ENCODE data around the gene MROH7.

DNA sequence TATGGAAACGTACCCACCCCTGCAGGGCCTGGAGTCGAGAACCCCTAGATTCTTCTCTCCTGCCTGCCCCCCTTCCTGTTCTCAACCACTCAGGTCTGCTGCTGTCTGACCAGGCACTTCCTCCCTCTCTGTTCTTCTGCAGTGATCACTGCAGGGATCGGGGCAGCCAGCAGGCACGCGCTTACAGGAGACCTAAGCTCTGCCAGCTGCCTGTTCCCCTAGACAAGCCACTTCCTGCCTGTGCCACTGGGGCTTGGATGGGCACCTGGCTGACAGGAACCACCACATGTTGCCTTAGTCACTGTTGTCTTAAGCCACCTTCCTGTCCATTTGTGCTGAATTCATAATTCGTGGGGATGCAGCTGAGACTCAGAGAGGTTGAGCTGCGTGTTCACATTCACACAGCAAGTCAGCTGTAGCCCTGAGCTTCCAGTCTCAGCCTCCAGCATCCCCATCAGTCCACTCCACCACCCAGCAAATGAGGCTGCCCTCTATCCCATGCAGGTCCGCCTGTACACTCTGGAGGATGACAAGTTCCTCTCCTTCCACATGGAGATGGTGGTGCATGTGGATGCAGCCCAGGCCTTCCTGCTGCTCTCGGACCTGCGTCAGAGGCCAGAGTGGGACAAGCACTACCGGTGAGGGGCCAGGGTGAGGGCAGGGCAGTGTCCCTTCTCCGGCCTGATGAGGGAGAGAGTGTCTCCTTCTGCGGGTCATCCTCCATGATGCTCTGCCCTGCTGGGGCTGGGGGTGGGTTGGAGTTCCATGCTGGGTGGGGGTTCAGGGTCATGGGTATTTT is 36.8 kb upstream of the MROH7 start:
- no peak for TF ChIP-seq SUZ12 (IDR thresholded peaks at IDR 0.05; ENCODE audit: extremely low read depth, insufficient read depth, insufficient read length)
- TF ChIP-seq YY1 (IDR thresholded peaks at IDR 0.05; ENCODE audit: insufficient read depth, insufficient read length), result no peak

All from NT2/D1 (cell line).